SK-N-SH treated with all-trans-retinoic acid at 6 μM for 48 hours (cell line): Measurements from ENCODE around the gene PIAS1.

Source experiments
- ESRRG ChIP-seq: fragments of 250-450 bp; sonication (Bioruptor Pico); IDR thresholded peaks from 2 replicates; pipeline ENCODE4 v1.6.1; 2021; ENCODE audit warnings: mild to moderate bottlenecking
- TOX ChIP-seq: fragments of 250-450 bp; sonication (Bioruptor Pico); IDR thresholded peaks from 2 replicates; pipeline ENCODE4 v1.8.0; 2021; ENCODE audit warnings: mild to moderate bottlenecking, moderate library complexity, borderline replicate concordance
- TF ChIP-seq, protein P1 (sequence below): fragments of 250-450 bp; sonication (Bioruptor Pico); IDR thresholded peaks from 2 replicates; pipeline ENCODE4 v1.5.0; 2020; ENCODE audit warnings: mild to moderate bottlenecking, moderate library complexity
- TF ChIP-seq, protein P2 (sequence below): fragments of 250-450 bp; sonication (Bioruptor Pico); IDR thresholded peaks from 2 replicates; pipeline ENCODE4 v1.5.1; 2020; ENCODE audit warnings: low read depth, mild to moderate bottlenecking, moderate library complexity

DNA sequence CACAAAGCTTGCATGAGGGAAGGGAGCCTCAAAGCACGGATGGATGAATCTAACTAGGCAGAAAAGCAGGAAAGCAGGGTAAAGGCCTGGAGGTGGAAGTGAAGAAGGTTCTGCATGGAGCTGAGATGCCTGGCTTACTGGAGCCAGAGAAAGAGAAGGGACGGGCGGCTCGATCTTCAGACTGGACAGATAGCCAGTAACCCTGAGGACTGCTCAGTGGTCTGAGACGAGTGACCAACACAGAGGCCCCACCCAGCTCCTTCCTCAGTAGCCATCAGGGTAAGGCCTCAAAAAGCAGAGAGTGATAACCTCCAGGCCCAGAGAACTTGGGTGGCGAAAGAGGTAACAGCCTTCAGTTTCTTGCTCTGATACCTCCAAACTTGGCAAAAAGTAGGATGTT, 169.1 kb downstream of the PIAS1 start:
- TF ChIP-seq ESRRG (CRISPR knock-in tag) (no peak), TOX (CRISPR knock-in tag) (no peak)
- TF ChIP-seq, protein P1, sequence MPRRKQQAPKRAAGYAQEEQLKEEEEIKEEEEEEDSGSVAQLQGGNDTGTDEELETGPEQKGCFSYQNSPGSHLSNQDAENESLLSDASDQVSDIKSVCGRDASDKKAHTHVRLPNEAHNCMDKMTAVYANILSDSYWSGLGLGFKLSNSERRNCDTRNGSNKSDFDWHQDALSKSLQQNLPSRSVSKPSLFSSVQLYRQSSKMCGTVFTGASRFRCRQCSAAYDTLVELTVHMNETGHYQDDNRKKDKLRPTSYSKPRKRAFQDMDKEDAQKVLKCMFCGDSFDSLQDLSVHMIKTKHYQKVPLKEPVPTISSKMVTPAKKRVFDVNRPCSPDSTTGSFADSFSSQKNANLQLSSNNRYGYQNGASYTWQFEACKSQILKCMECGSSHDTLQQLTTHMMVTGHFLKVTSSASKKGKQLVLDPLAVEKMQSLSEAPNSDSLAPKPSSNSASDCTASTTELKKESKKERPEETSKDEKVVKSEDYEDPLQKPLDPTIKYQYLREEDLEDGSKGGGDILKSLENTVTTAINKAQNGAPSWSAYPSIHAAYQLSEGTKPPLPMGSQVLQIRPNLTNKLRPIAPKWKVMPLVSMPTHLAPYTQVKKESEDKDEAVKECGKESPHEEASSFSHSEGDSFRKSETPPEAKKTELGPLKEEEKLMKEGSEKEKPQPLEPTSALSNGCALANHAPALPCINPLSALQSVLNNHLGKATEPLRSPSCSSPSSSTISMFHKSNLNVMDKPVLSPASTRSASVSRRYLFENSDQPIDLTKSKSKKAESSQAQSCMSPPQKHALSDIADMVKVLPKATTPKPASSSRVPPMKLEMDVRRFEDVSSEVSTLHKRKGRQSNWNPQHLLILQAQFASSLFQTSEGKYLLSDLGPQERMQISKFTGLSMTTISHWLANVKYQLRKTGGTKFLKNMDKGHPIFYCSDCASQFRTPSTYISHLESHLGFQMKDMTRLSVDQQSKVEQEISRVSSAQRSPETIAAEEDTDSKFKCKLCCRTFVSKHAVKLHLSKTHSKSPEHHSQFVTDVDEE (CRISPR knock-in tag) = no peak
- TF ChIP-seq, protein P2, sequence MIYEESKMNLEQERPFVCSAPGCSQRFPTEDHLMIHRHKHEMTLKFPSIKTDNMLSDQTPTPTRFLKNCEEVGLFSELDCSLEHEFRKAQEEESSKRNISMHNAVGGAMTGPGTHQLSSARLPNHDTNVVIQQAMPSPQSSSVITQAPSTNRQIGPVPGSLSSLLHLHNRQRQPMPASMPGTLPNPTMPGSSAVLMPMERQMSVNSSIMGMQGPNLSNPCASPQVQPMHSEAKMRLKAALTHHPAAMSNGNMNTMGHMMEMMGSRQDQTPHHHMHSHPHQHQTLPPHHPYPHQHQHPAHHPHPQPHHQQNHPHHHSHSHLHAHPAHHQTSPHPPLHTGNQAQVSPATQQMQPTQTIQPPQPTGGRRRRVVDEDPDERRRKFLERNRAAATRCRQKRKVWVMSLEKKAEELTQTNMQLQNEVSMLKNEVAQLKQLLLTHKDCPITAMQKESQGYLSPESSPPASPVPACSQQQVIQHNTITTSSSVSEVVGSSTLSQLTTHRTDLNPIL = no peak
